ENCODE data around the gene ACVR2A. TPM values are rescaled to one million over a fixed set of nuclear protein-coding genes. Genes with fewer than 3 reads are reported as not detected.

The ACVR2A gene
- polyA plus RNA-seq, 1 donor (not counting 4 experiments of a cell fraction or from before 2014, with no cell fraction given) = 6.6 TPM

- TF ChIP-seq EZH2 (IDR thresholded peaks at IDR 0.05; ENCODE audit: low read length) (no peak), CTCF (optimal IDR thresholded peaks at IDR 0.05 in 1 of 3, IDR thresholded peaks at IDR 0.05 in 1 of 3, conservative IDR thresholded peaks at IDR 0.05 in 1 of 3; ENCODE audit: extremely low read depth in 1 of 3, insufficient read depth in 2 of 3, low read length in 3 of 3) (no peak)
- Histone ChIP-seq H3K4me1 (ENCODE audit: control insufficient read depth, extremely low read depth, insufficient read depth, low read length) (peaks cover 5% of the 10 kb centered on the region), H3K9me3 (ENCODE audit: control insufficient read depth, low read depth, low read length) (no peaks in the 10 kb centered on the region), H2AFZ (ENCODE audit: control insufficient read depth, low read length) (no peak overlapping the region), H3K27me3 (ENCODE audit: control insufficient read depth, extremely low read depth, insufficient read depth, low read length) (no peaks in the 10 kb centered on the region), H3K4me2 (ENCODE audit: control insufficient read depth, extremely low read depth, insufficient read depth, low read depth, low read length) (peak overlapping the region; percentile 33), H3K79me2 (ENCODE audit: control insufficient read depth, insufficient read depth, low read length) (peaks cover 67% of the 10 kb centered on the region), H3K9me1 (ENCODE audit: control insufficient read depth, extremely low read depth, insufficient read depth, low read length) (no peaks in the 10 kb centered on the region), H3K9ac (ENCODE audit: control insufficient read depth, extremely low read depth, insufficient read depth, low read length) (no peak overlapping the region), H4K20me1 (ENCODE audit: control insufficient read depth, extremely low read depth, insufficient read depth, low read length) (peaks cover 2% of the 10 kb centered on the region), H3K4me3 (ENCODE audit: control insufficient read depth in 2 of 3, extremely low read depth in 1 of 3, insufficient read depth in 2 of 3, low read depth in 1 of 3, low read length in 3 of 3) (no peak overlapping the region), H3K36me3 (ENCODE audit: control insufficient read depth in 2 of 2, extremely low read depth in 1 of 2, insufficient read depth in 2 of 2, low read length in 2 of 2) (no peaks in the 10 kb centered on the region), H3K27ac (ENCODE audit: control insufficient read depth, insufficient read depth, low read length) (no peak overlapping the region)
- dilution Hi-C loops (cut with MboI; ENCODE audit: extremely low pct_ligation_motif_present, low sequenced_read_pairs) = no loop called here
- FAIRE-seq (no peak), DNase-seq (ENCODE audit: low read depth, low spot score) (no peak)
Measured at GRCh38 chr2:147847746-147848391, 3.0 kb downstream of the ACVR2A start.

GRCh38 chr2:147850838-147851237, 6.0 kb downstream of the ACVR2A start:
- Histone ChIP-seq H3K4me3 (ENCODE audit: control insufficient read depth in 2 of 3, extremely low read depth in 1 of 3, insufficient read depth in 2 of 3, low read depth in 1 of 3, low read length in 3 of 3) (no peak overlapping the region), H3K79me2 (ENCODE audit: control insufficient read depth, insufficient read depth, low read length) (peaks cover 65% of the 10 kb centered on the region), H3K27ac (ENCODE audit: control insufficient read depth, insufficient read depth, low read length) (no peak overlapping the region), H4K20me1 (ENCODE audit: control insufficient read depth, extremely low read depth, insufficient read depth, low read length) (peaks cover 2% of the 10 kb centered on the region), H3K9me3 (ENCODE audit: control insufficient read depth, low read depth, low read length) (no peaks in the 10 kb centered on the region), H3K36me3 (ENCODE audit: control insufficient read depth in 2 of 2, extremely low read depth in 1 of 2, insufficient read depth in 2 of 2, low read length in 2 of 2) (no peaks in the 10 kb centered on the region), H3K27me3 (ENCODE audit: control insufficient read depth, extremely low read depth, insufficient read depth, low read length) (no peaks in the 10 kb centered on the region), H3K9ac (ENCODE audit: control insufficient read depth, extremely low read depth, insufficient read depth, low read length) (no peak overlapping the region), H3K9me1 (ENCODE audit: control insufficient read depth, extremely low read depth, insufficient read depth, low read length) (no peaks in the 10 kb centered on the region), H2AFZ (ENCODE audit: control insufficient read depth, low read length) (no peak overlapping the region), H3K4me1 (ENCODE audit: control insufficient read depth, extremely low read depth, insufficient read depth, low read length) (no peaks in the 10 kb centered on the region), H3K4me2 (ENCODE audit: control insufficient read depth, extremely low read depth, insufficient read depth, low read depth, low read length) (no peak overlapping the region)
- DNase-seq (ENCODE audit: low read depth, low spot score) = no peak
- dilution Hi-C loops (cut with MboI; ENCODE audit: extremely low pct_ligation_motif_present, low sequenced_read_pairs) = no loop called here
- TF ChIP-seq CTCF (optimal IDR thresholded peaks at IDR 0.05 in 1 of 3, IDR thresholded peaks at IDR 0.05 in 1 of 3, conservative IDR thresholded peaks at IDR 0.05 in 1 of 3; ENCODE audit: extremely low read depth in 1 of 3, insufficient read depth in 2 of 3, low read length in 3 of 3) (no peak), EZH2 (IDR thresholded peaks at IDR 0.05; ENCODE audit: low read length) (no peak)
- FAIRE-seq = peak; percentile 9
